IMR-90 (cell line): Measurements from ENCODE around the gene PAXIP1. TPM values are rescaled to one million over a fixed set of nuclear protein-coding genes. Genes with fewer than 3 reads are reported as not detected.
"Not testable (repeated sequence)": the region's sequence is repeated elsewhere in the genome, so short reads cannot be mapped to it uniquely, and the experiment has no call there.

ENCODE experiments used
- ATAC-seq: fragments of 200-7000 bp; cut with Tn5 transposase; 2 replicates; pipeline ENCODE4 v1.9.1; 2020; ENCODE audit warnings: low read depth, mild to moderate bottlenecking, moderate library complexity
- BruUV-seq: library from RNA; stranded (reverse); fragments of 400-500 nt; replicated peaks from 2 replicates; lab custom pipeline; 2021; lab: Mats Ljungman, UMichigan
- CTCF ChIA-PET: fragments of 300-600 bp; formaldehyde crosslinking; extraction: SDS; loops from one replicate; lab custom pipeline; 2021; ENCODE audit warnings: antibody characterized with exemption; lab: Yijun Ruan, JAX
- POLR2A ChIA-PET: fragments of 300-600 bp; sonication (Branson Sonifier 250); formaldehyde crosslinking; loops from one replicate; lab custom pipeline; 2022; ENCODE audit warnings: antibody characterized with exemption; ENCODE audit not compliant: unreplicated experiment; lab: Charles Lee
- DNase-seq: peaks from one replicate; pipeline ENCODE4 v3.0.0; 2013
- H2AFZ ChIP-seq: replicated peaks from 2 replicates; pipeline ENCODE3; 2013; ENCODE audit warnings: low read length, mild to moderate bottlenecking; ENCODE audit not compliant: poor library complexity
- H2AK5ac ChIP-seq: 2 replicates; pipeline ENCODE4 v1.6.1; 2013; ENCODE audit warnings: low read depth, low read length, inconsistent platforms
- H2AK9ac ChIP-seq: replicated peaks from 2 replicates; pipeline ENCODE3; 2013; ENCODE audit warnings: mild to moderate bottlenecking, low read depth, low read length, moderate library complexity; ENCODE audit not compliant: poor library complexity
- H2BK120ac ChIP-seq: 2 replicates; pipeline ENCODE4 v1.6.1; 2013; ENCODE audit warnings: low read depth, low read length, inconsistent platforms
- H2BK15ac ChIP-seq: 3 replicates; pipeline ENCODE4 v1.6.1; 2013; ENCODE audit warnings: low read depth, low read length, inconsistent platforms
- H2BK20ac ChIP-seq: 2 replicates; pipeline ENCODE4 v1.6.1; 2013; ENCODE audit warnings: low read depth, mild to moderate bottlenecking, inconsistent platforms, low read length, moderate library complexity
- H2BK5ac ChIP-seq: 2 replicates; pipeline ENCODE4 v1.6.1; 2013; ENCODE audit warnings: mild to moderate bottlenecking, low read depth, low read length, inconsistent platforms; ENCODE audit not compliant: poor library complexity, severe bottlenecking
- H3K14ac ChIP-seq: replicated peaks from 2 replicates; pipeline ENCODE4 v1.6.1; 2013; ENCODE audit warnings: low read depth, low read length, inconsistent platforms
- H3K18ac ChIP-seq: 2 replicates; pipeline ENCODE4 v1.6.1; 2013; ENCODE audit warnings: low read depth, low read length, control low read depth
- H3K23ac ChIP-seq: 2 replicates; pipeline ENCODE4 v1.6.1; 2013; ENCODE audit warnings: low read depth, low read length, inconsistent platforms
- H3K27ac ChIP-seq: 2 replicates; pipeline ENCODE4 v1.5.1; 2013; ENCODE audit warnings: mild to moderate bottlenecking, control low read depth, low read length; ENCODE audit not compliant: insufficient read depth
- H3K27me3 ChIP-seq: 2 replicates; pipeline ENCODE4 v1.6.1; 2013; ENCODE audit warnings: low read length; ENCODE audit not compliant: control insufficient read depth, insufficient read depth
- H3K36me3 ChIP-seq: 2 replicates; pipeline ENCODE4 v1.6.1; 2013; ENCODE audit warnings: low read length, mixed read lengths; ENCODE audit not compliant: control insufficient read depth, insufficient read depth
- H3K4ac ChIP-seq: 2 replicates; pipeline ENCODE4 v1.6.1; 2013; ENCODE audit warnings: low read depth, low read length, inconsistent platforms
- H3K4me1 ChIP-seq: 2 replicates; pipeline ENCODE4 v1.6.1; 2013; ENCODE audit warnings: low read length, mixed read lengths; ENCODE audit not compliant: control insufficient read depth, insufficient read depth
- H3K4me2 ChIP-seq: 2 replicates; pipeline ENCODE4 v1.6.1; 2013; ENCODE audit warnings: low read depth, mild to moderate bottlenecking, control low read depth, low read length, moderate library complexity
- H3K4me3 ChIP-seq: 2 replicates; pipeline ENCODE4 v1.5.1; 2013; ENCODE audit warnings: low read depth, mild to moderate bottlenecking, control low read depth, low read length, moderate library complexity; ENCODE audit not compliant: insufficient read depth
- H3K56ac ChIP-seq: 2 replicates; pipeline ENCODE4 v1.6.1; 2013; ENCODE audit warnings: low read length, inconsistent platforms; ENCODE audit not compliant: insufficient read depth; ENCODE audit errors: extremely low read depth
- H3K79me1 ChIP-seq, 2 experiments: 2 replicates each; pipeline ENCODE4 v1.6.1; 2013; ENCODE audit warnings: low read length in 2 of 2, inconsistent platforms in 1 of 2, low read depth in 1 of 2
- H3K9ac ChIP-seq: 2 replicates; pipeline ENCODE4 v1.6.1; 2013; ENCODE audit warnings: low read depth, low read length, control low read depth
- H3K9me1 ChIP-seq: 2 replicates; pipeline ENCODE4 v1.6.1; 2013; ENCODE audit warnings: low read length, inconsistent platforms; ENCODE audit not compliant: insufficient read depth
- H3K9me3 ChIP-seq: 2 replicates; pipeline ENCODE4 v1.6.1; 2013; ENCODE audit warnings: low read length; ENCODE audit not compliant: control insufficient read depth, insufficient read depth
- H4K20me1 ChIP-seq: 2 replicates; pipeline ENCODE4 v1.6.1; 2013; ENCODE audit warnings: low read length, inconsistent platforms; ENCODE audit not compliant: insufficient read depth
- H4K5ac ChIP-seq: 2 replicates; pipeline ENCODE4 v1.6.1; 2013; ENCODE audit warnings: mild to moderate bottlenecking, low read depth, low read length, control low read depth
- H4K8ac ChIP-seq, 2 experiments: 2 replicates each; pipeline ENCODE4 v1.6.1; 2013; ENCODE audit warnings: low read depth in 2 of 2, low read length in 2 of 2, control low read depth in 1 of 2, inconsistent platforms in 1 of 2
- H4K91ac ChIP-seq: 2 replicates; pipeline ENCODE4 v1.6.1; 2013; ENCODE audit warnings: low read depth, low read length, inconsistent platforms; ENCODE audit not compliant: insufficient read depth
- WGBS, 2 experiments: methylation state at CpG; one replicate each; pipeline versions ENCODE4 v1.1.5 to v1.1.7; 2013; ENCODE audit warnings: missing lambda C conversion rate in 2 of 2; ENCODE audit not compliant: insufficient read length in 1 of 2; ENCODE audit errors: extremely low coverage in 2 of 2; 5-methylcytosine and 5-hydroxymethylcytosine counted together
- dilution Hi-C: fragments of 300-500 bp; cut with HindIII; formaldehyde crosslinking; loops from one replicate; pipeline ENCODE4 v1.14.3; 2018; ENCODE audit warnings: low sequenced_read_pairs; ENCODE audit not compliant: unreplicated experiment
- in situ Hi-C: fragments of 300-500 bp; cut with MboI; formaldehyde crosslinking; loops from 3 replicates; pipeline ENCODE4 v1.14.3; 2019; ENCODE audit warnings: low sequenced_read_pairs, inconsistent platforms, mixed read lengths
- intact Hi-C: fragments of 100-400 bp; cut with micrococcal nuclease; formaldehyde crosslinking; loops from 2 replicates; pipeline ENCODE4 v1.10.0; 2022
- polyA plus RNA-seq, 3 experiments: library from polyadenylated mRNA; depleted of rRNA; stranded (reverse); fragments of >200 nt; gene quantifications; 2 replicates each; pipeline ENCODE4 v1.2.3, GENCODE V29; 2012; ENCODE audit warnings: low replicate concordance in 1 of 3
- total RNA-seq: library from RNA; depleted of rRNA; stranded (reverse); fragments of >200 nt; gene quantifications from 2 replicates; pipeline ENCODE4 v1.2.3, GENCODE V29; 2012

The PAXIP1 gene
- total and polyA plus RNA-seq, 2 of the 4 experiments (the other 2 are of a cell fraction), result 7.3 to 8.7 TPM

DNA sequence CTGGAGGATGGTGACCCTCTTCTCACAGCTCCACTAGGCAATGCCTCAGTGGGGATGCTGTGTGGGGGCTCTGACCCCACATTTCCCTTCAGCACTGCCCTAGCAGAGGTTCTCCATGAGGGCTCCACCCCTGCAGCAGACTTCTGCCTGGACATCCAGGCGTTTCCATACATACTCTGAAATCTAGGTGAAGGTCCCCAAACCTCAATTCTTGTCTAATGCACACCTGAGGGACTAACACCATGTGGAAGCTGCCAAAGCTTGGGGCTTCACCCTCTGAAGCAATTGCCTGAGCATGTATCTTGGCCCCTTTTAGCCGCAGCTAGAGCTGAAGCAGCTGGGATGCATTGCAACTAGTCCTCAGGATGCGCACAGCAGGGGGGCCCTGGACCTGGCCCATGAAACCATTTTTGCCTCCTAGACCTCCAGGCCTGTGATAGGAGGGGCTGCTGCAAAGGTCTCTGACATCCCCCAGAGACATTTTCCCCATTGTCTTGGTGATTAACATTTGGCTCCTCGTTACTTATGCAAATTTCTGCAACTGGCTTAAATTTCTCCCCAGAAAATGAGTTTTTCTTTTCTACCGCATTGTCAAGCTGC is 68.5 kb downstream of the PAXIP1 start:
- H4K8ac ChIP-seq, H3K4ac ChIP-seq, H3K23ac ChIP-seq, H3K9ac ChIP-seq, BruUV-seq, H2BK15ac ChIP-seq, intact Hi-C loops, H3K79me1 ChIP-seq, H4K5ac ChIP-seq, H3K9me3 ChIP-seq, H2AK5ac ChIP-seq, H3K14ac ChIP-seq, H2BK20ac ChIP-seq, H2AFZ ChIP-seq, H3K27me3 ChIP-seq, dilution Hi-C loops, H3K56ac ChIP-seq, H3K4me3 ChIP-seq, H3K27ac ChIP-seq, H2AK9ac ChIP-seq, H4K91ac ChIP-seq, H3K18ac ChIP-seq, DNase-seq, POLR2A ChIA-PET, in situ Hi-C loops, H3K4me1 ChIP-seq, H3K9me1 ChIP-seq, H4K20me1 ChIP-seq, H3K4me2 ChIP-seq, H3K36me3 ChIP-seq, ATAC-seq, CTCF ChIA-PET, H2BK120ac ChIP-seq, H2BK5ac ChIP-seq: not testable (repeated sequence)
- WGBS, 2 experiments, result 50% methylated on average over 1 of the region's 5 CpGs; no CpG with 5 or more reads in 1 of the 2 experiments
